GM21786 (cell line): ENCODE data around the gene UNC79.

Experiments used
- ATAC-seq: cut with Tn5 transposase; IDR thresholded peaks from one replicate; pipeline ENCODE4 v1.9.1; 2021; ENCODE audit not compliant: unreplicated experiment

The UNC79 gene

GRCh38 chr14:93544212-93544611, 113.5 kb downstream of the UNC79 start:
- ATAC-seq, result no peak

GRCh38 chr14:93546642-93547041, 115.9 kb downstream of the UNC79 start:
- ATAC-seq, result no peak

- peak; percentile 87 for ATAC-seq
Observed at GRCh38 chr14:93548102-93548843, 117.5 kb downstream of the UNC79 start.

- no peak for ATAC-seq
Observed at GRCh38 chr14:93549595-93549994, 118.9 kb downstream of the UNC79 start.

GRCh38 chr14:93564918-93565317, 134.2 kb downstream of the UNC79 start:
- no peak for ATAC-seq

- no peak for ATAC-seq
Observed at GRCh38 chr14:93566065-93566693, 135.4 kb downstream of the UNC79 start.

- ATAC-seq, result no peak
Observed at GRCh38 chr14:93571275-93571674, 140.5 kb downstream of the UNC79 start.

- ATAC-seq, result no peak
Observed at GRCh38 chr14:93579178-93579577, 148.4 kb downstream of the UNC79 start.

- ATAC-seq, result no peak
Observed at GRCh38 chr14:93582516-93582915, 151.8 kb downstream of the UNC79 start.

GRCh38 chr14:93587330-93587729, 156.6 kb downstream of the UNC79 start:
- ATAC-seq, result no peak

GRCh38 chr14:93591506-93591905, 160.8 kb downstream of the UNC79 start:
- no peak for ATAC-seq

- ATAC-seq, result no peak
Observed at GRCh38 chr14:93592786-93593185, 162.0 kb downstream of the UNC79 start.

- no peak for ATAC-seq
Observed at GRCh38 chr14:93606091-93606490, 175.4 kb downstream of the UNC79 start.

GRCh38 chr14:93619176-93619793, 188.5 kb downstream of the UNC79 start:
- ATAC-seq, result no peak

GRCh38 chr14:93628048-93628447, 197.3 kb downstream of the UNC79 start:
- no peak for ATAC-seq

GRCh38 chr14:93629643-93630042, 198.9 kb downstream of the UNC79 start:
- ATAC-seq, result no peak

GRCh38 chr14:93638790-93639189, 208.1 kb downstream of the UNC79 start:
- ATAC-seq, result no peak

- ATAC-seq, result no peak
Observed at GRCh38 chr14:93643127-93643526, 212.4 kb downstream of the UNC79 start.

- ATAC-seq, result no peak
Observed at GRCh38 chr14:93643676-93644075, 212.9 kb downstream of the UNC79 start.

GRCh38 chr14:93645200-93645599, 214.5 kb downstream of the UNC79 start:
- ATAC-seq, result no peak

GRCh38 chr14:93648440-93649168, 217.9 kb downstream of the UNC79 start:
- no peak for ATAC-seq

GRCh38 chr14:93654599-93654998, 223.9 kb downstream of the UNC79 start:
- no peak for ATAC-seq
